HL-60 (cell line): ENCODE results near the gene JPH3.

Source experiments
- DNase-seq, 2 experiments: peaks; one replicate each; pipeline ENCODE4 v3.0.0-alpha.2; 2010 to 2020; ENCODE audit warnings: low read depth in 1 of 2, low spot score in 1 of 2
- H3K27ac ChIP-seq: fragments of 250-450 bp; sonication (Bioruptor Pico); replicated peaks from 2 replicates; pipeline ENCODE4 v1.5.1; 2020; ENCODE audit warnings: mild to moderate bottlenecking, moderate library complexity
- H3K27me3 ChIP-seq: fragments of 250-450 bp; sonication (Bioruptor Pico); 2 replicates; pipeline ENCODE4 v1.5.1; 2021; ENCODE audit warnings: mild to moderate bottlenecking, moderate library complexity; ENCODE audit not compliant: insufficient read depth, poor library complexity, severe bottlenecking
- H3K4me3 ChIP-seq: replicated peaks from 2 replicates; pipeline ENCODE4 v1.5.1; 2011; ENCODE audit warnings: mild to moderate bottlenecking, control low read depth, low read length; ENCODE audit not compliant: insufficient read depth
- GABPA ChIP-seq: IDR thresholded peaks from 2 replicates; pipeline ENCODE4 v1.6.1; 2012; ENCODE audit warnings: low read depth
- POLR2AphosphoS5 ChIP-seq: IDR thresholded peaks from 2 replicates; pipeline ENCODE4 v1.6.1; 2012; ENCODE audit warnings: low read depth
- REST ChIP-seq: IDR thresholded peaks from 2 replicates; pipeline ENCODE4 v1.6.1; 2012; ENCODE audit warnings: low read depth; ENCODE audit not compliant: insufficient replicate concordance
- SPI1 ChIP-seq: IDR thresholded peaks from 2 replicates; pipeline ENCODE4 v1.6.1; 2012; ENCODE audit warnings: low read depth, mild to moderate bottlenecking, borderline replicate concordance
- TF ChIP-seq, protein P1 (sequence below): IDR thresholded peaks from one replicate; pipeline ENCODE4 v1.5.1; 2011; ENCODE audit warnings: low read length, control low read depth, inconsistent platforms; ENCODE audit not compliant: insufficient read depth

Gene JPH3

GRCh38 chr16:87620201-87620495, 17.8 kb downstream of the JPH3 start:
- H3K27ac ChIP-seq: no peak overlapping the region
- no peak overlapping the region for H3K4me3 ChIP-seq
- H3K27me3 ChIP-seq: no peaks in the 10 kb centered on the region
- TF ChIP-seq, protein P1, sequence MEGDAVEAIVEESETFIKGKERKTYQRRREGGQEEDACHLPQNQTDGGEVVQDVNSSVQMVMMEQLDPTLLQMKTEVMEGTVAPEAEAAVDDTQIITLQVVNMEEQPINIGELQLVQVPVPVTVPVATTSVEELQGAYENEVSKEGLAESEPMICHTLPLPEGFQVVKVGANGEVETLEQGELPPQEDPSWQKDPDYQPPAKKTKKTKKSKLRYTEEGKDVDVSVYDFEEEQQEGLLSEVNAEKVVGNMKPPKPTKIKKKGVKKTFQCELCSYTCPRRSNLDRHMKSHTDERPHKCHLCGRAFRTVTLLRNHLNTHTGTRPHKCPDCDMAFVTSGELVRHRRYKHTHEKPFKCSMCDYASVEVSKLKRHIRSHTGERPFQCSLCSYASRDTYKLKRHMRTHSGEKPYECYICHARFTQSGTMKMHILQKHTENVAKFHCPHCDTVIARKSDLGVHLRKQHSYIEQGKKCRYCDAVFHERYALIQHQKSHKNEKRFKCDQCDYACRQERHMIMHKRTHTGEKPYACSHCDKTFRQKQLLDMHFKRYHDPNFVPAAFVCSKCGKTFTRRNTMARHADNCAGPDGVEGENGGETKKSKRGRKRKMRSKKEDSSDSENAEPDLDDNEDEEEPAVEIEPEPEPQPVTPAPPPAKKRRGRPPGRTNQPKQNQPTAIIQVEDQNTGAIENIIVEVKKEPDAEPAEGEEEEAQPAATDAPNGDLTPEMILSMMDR: no peak
- TF ChIP-seq POLR2AphosphoS5 (no peak), SPI1 (no peak), REST (no peak), GABPA (no peak)
- DNase-seq: no peak

GRCh38 chr16:87621550-87621829, 19.2 kb downstream of the JPH3 start:
- H3K27ac ChIP-seq: no peak overlapping the region
- no peaks in the 10 kb centered on the region for H3K27me3 ChIP-seq
- H3K4me3 ChIP-seq: no peak overlapping the region
- DNase-seq: no peak
- TF ChIP-seq SPI1: no peak

DNA sequence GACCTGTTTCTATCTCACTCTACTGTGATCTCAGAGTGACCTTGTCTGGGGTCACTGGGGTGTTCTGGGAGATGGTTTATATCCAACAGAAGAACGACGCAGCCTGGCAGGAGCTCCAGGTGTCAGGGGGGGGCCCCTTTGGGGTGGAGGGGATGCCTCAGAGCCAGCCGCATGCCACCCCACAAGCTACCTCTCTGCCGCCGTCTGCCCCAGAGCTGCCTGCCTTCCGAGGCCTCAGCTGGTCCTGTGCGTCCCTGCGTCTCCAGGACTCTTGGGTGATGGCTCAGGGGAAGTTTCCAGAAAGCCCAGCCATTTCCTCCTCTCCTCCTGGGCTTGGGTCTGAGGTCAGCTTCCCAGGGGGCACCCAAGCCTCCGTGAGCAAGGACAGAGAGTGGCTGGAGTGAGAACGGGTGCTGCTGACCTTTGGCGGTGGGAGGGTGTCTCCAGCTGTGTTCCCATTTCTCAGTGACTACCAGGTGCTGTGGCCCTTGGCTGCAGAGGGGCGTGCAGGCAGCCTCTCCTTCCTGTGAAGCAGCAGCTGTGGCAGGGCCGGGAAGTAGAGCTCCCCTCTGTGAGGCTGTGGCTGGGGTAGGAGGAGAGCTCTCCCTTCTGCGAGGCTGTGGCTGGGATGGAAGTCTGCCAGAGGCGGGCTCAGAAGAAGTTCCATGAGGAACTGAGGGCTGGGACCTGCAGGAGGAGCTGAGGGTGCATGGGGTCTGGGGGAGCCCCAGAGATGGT, 19.8 kb downstream of the JPH3 start:
- H3K27me3 ChIP-seq: no peaks in the 10 kb centered on the region

GRCh38 chr16:87622756-87623319, 20.5 kb downstream of the JPH3 start:
- H3K27ac ChIP-seq: no peak overlapping the region
- H3K4me3 ChIP-seq: no peak overlapping the region
- TF ChIP-seq, protein P1: no peak
- TF ChIP-seq SPI1: no peak
- TF ChIP-seq POLR2AphosphoS5: no peak
- no peak for TF ChIP-seq REST
- TF ChIP-seq GABPA: no peak
- no peak for DNase-seq
- H3K27me3 ChIP-seq: no peaks in the 10 kb centered on the region

More for the DNA sequence above, 19.8 kb downstream of the JPH3 start:
- TF ChIP-seq POLR2AphosphoS5: no peak
- no peak for TF ChIP-seq GABPA
- TF ChIP-seq, protein P1: no peak
- Histone ChIP-seq H3K4me3 (no peak overlapping the region), H3K27ac (no peak overlapping the region)
- no peak for DNase-seq
